Retina (tissue), 1 donor: ENCODE results near the gene DXO.
"Not testable (repeated sequence)": the region's sequence is repeated elsewhere in the genome, so short reads cannot be mapped to it uniquely, and the experiment has no call there.

Experiments used
- DNase-seq: peaks from one replicate; pipeline ENCODE4 v3.0.0-alpha.2; 2016

DXO gene

GRCh38 chr6:31979238-31979898 lies 7.4 kb upstream of the DXO start:
- DNase-seq = no peak

DNA sequence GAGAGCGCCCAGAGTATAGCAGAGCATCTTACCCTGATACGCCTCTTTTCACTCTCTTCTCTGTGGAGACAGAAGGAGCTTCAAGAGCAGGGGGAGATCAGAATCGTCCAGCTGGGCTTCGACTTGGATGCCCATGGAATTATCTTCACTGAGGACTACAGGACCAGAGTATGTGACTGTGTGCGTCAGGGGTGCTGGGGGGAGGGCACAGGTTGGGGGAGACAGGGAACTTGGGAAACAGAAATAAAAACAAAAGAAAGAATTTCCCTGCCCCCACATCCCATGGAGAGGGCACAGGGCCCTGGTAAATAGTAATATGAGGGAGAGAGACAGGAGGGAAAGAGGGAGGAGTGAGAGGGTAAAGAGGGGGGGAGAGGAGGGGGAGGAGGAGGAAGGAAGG lies 6.9 kb upstream of the DXO start:
- no peak for DNase-seq

- DNase-seq = no peak
These were observed 6.0 kb upstream of the DXO start for GRCh38 chr6:31977816-31978431.

GRCh38 chr6:31976065-31976464 lies 4.1 kb upstream of the DXO start:
- not testable (repeated sequence) for DNase-seq

DNA sequence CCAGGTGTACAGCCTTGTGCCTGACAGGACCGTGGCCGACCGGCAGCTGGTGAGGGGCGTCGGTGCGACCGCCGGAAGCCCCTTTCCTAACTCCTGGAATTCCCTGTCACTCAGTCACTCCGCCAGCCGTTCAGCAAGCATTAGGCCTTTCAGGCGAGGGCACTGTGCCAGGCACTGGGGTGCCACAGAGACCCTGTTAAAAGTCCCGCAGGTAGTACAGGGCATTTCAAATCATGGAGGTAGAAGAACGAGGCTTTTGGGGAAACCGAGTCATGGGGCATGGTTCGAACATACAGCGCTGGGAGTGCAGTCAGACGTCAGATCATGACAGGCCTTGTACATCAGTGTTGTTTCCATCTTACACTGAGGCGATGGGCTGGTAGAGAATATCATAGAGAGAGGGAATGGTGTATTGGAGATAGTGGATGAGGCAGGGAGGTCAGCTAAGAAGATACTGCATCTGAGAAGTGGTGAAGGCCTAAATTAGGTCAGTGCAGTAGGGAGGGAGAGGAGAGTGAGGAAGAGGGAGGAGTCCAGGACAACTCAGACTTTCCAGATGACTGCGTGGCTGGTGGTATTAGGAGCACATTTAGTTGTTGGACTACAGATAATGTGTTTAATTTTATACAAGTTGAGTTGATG lies 892 bp upstream of the DXO start:
- no peak for DNase-seq

- no peak for DNase-seq
These were observed 502 bp downstream of the DXO start for GRCh38 chr6:31971279-31971992.

DNA sequence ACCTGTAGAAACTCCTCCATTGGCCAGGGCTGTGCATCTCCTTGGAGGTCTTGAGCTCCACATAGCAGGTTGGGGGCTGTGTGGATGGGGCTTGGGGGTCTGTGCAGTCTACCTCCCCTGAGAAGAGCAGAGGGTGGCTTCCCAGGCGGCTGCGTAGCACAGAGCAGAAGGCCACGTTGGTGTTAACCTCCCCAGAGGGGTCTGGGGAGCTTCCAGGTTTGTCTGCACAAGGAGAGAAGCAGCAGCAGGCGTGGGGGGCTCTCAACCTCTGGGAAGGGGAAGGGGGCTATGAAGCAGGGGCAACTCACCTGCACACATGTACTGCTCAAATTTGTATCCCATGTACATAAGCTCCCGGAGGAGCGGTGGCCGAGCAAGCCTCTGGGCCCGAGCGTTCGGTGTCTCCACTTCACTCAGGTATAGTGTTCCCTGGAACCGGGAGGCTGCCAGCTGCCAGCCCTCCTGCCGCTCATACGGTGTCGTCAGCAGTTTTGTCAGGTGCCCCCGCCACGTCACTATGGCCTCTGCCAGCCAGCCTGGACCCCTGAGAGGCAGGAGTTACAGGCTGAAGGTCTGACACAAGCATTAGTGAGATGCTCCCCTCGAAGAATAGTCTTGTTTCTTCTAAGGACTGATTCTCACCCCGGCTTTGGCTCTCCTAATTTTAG lies 1.2 kb downstream of the DXO start:
- no peak for DNase-seq

DNA sequence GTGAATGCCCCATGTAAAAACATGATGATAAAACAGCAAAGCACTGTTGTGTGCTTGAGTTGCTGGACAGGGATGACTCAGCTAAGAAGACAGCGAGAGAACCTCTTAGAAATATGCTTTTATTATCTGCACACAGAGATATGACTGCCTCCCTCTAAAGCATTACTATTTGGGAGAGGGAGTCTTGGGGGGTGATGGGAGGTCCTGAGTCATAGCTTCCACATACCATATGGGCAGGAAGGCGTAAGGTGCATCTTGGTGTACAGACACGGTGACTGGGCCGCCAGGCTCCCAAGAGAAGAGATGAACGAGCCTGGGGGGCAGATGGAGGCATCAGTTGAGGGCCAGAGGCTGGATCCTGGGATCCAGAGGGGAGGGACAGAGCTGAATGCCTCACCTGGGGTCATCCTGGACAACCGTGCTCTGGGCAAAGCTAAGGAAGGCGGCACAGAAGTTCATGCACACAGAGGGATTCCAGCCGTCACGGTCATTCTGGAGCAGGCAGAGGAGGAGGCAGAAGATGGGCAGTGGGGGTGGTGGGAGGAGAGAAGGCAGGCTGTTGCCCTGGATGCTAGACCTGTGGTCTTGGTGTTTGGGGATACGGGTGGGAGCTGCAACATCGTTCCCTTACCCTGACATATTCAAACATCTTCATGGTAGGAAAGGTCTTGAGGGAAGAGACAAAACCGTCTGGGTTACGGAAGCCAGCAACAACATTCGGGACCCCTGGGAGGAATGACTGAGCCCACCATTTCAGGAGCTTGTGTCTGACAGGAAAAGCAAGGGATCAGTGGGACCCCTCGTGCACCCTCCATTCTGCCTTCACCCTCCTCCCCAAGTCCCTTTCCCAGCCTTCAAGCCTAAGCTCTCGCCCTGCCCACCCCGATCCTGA lies 2.0 kb downstream of the DXO start:
- DNase-seq = no peak

- no peak for DNase-seq
These were observed 2.9 kb downstream of the DXO start for GRCh38 chr6:31968791-31969711.

- DNase-seq = no peak
These were observed 3.6 kb downstream of the DXO start for GRCh38 chr6:31968326-31968725.

- no peak for DNase-seq
These were observed 4.0 kb downstream of the DXO start for GRCh38 chr6:31967926-31968320.

DNA sequence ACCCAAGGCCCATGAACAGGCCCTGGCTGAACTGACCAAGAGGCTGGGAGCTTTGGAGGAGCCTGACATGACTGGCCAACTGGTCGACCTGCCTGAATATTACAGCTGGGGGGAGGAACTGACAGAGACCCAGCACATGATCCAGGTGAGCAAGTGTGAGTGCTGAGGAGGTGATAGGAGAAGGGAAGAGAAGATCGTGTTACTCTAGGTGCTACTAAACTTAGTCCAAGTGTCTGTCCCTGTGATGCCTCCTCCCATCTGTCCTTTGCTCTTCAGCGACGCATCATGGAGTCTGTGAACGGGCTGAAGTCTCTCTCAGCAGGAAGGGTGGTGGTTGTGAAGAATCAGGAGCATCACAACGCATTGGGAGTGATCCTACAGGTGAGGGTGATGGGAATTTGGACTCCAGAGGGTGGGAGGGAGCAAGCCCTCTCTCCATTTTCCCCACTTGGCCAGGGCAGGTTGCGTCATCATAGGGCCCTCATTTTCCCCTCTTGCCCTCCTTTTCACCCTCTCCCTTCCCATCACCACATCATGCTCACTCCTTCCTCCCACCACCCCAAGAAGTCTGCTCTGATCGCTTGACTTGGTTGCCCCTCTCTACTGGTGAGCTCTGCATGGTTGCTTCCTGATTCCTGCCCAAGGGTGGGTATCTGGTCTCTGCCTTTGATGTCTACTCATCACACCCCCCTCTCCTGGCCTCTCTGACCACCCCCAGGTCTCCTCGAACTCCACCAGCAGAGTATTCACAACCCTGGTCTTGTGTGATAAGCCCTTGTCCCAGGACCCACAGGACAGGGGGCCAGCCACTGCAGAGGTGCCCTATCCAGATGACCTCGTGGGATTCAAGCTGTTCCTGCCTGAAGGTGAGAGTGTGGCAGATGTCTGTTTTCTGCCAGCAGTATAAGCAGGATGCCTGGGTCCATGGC lies 4.7 kb downstream of the DXO start:
- no peak for DNase-seq

GRCh38 chr6:31966506-31966905 lies 5.4 kb downstream of the DXO start:
- DNase-seq = no peak

DNA sequence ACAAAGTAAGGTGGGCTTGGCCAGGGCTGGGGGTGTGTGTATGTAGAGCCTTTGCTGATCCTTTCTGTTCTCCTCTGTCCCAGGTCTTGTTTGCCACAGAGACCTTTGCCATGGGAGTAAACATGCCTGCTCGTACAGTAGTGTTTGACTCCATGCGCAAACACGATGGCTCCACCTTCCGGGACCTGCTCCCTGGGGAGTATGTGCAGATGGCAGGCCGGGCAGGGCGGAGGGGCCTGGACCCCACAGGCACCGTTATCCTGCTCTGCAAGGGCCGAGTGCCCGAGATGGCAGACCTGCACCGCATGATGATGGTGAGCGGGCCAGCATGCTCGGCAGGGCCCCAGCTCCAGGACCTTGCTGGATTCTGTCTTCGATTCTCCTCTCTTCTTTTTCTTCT lies 6.2 kb downstream of the DXO start:
- DNase-seq = no peak

DNA sequence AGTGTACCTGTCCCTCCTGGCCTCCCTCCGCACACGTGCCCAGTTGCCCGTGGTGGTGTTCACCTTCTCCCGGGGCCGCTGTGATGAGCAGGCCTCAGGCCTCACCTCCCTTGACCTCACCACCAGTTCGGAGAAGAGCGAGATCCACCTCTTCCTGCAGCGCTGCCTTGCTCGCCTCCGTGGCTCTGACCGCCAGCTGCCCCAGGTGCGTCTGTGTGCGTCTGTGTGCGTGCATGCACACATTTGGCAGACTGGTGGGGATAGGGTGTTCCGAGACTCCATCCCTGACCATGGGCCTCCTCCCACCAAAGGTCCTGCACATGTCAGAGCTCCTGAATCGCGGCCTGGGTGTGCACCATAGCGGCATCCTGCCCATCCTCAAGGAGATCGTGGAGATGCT lies 8.0 kb downstream of the DXO start:
- no peak for DNase-seq

DNA sequence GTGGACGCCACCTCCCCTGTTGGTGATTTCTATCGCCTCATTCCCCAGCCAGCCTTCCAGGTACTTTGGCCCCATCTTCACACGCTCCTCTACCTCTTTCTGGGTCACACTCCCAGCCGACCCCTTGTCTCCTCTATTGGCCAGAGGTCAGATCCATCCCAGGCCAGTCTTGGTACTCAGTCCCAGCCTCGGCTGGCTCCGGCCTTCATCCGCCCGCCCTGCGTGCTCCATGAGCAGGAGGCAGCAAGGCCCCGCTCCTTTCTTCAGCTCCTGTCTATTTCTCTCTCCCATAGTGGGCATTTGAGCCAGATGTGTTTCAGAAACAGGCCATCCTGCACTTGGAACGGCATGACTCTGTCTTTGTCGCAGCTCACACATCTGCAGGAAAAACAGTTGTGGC lies 10.3 kb downstream of the DXO start:
- no peak for DNase-seq

- DNase-seq = peak; percentile 98
These were observed 12.9 kb downstream of the DXO start, which contains the start of the genes NELFE and SKIC2 for GRCh38 chr6:31958741-31959739. Gene NELFE (minus strand): TSS chr6:31958971. CDS start chr6:31958446, 525 bp downstream. Gene SKIC2 (plus strand): TSS chr6:31959175. CDS start chr6:31959193, 18 bp downstream.

GRCh38 chr6:31958412-31958740 lies 13.6 kb downstream of the DXO start:
- no peak for DNase-seq

- no peak for DNase-seq
These were observed 15.1 kb downstream of the DXO start for GRCh38 chr6:31956796-31957195.
